Measurements from ENCODE around the gene TEX48. TPM values are rescaled to one million over a fixed set of nuclear protein-coding genes. Genes with fewer than 3 reads are reported as not detected.

Gene TEX48
- total RNA-seq, 1 experiment from 2014 or later = not detected

GRCh38 chr9:114638404-114638803 is 43.6 kb downstream of the TEX48 start:
- ChIA-PET POLR2A (interaction anchor here (0.5 to 0.6 kb wide), 2 partner anchors 12 to 23 kb away, joined by 3 to 6 read pairs; no protein-coding TSS in a partner anchor), CTCF (no interaction called here)
- intact Hi-C loops (cut with micrococcal nuclease; ENCODE audit: unreplicated experiment) = no loop called here
- ATAC-seq = no peak
- Histone ChIP-seq H3K36me3 (ENCODE audit: control insufficient read depth, insufficient read depth, low read length) (no peaks in the 10 kb centered on the region), H3K4me1 (ENCODE audit: control insufficient read depth, insufficient read depth, low read length) (no peaks in the 10 kb centered on the region), H3K27ac (ENCODE audit: low read length) (no peak overlapping the region), H3K9me3 (ENCODE audit: control insufficient read depth, insufficient read depth, low read depth, low read length) (no peaks in the 10 kb centered on the region), H3K27me3 (ENCODE audit: control insufficient read depth, insufficient read depth, low read length) (no peaks in the 10 kb centered on the region), H3K4me3 (ENCODE audit: low read depth in 2 of 2, low read length in 2 of 2) (no peak overlapping the region)
- no peak for DNase-seq (ENCODE audit: low read depth, low spot score)
- no TSS peak for BruUV-seq (replicated peaks)
- TF ChIP-seq SIN3A (IDR thresholded peaks at IDR 0.05; ENCODE audit: borderline replicate concordance, insufficient read depth, low read depth, low read length) (no peak), TCF7L2 (IDR thresholded peaks at IDR 0.05; ENCODE audit: low read depth, low read length) (no peak), POLR2AphosphoS5 (IDR thresholded peaks at IDR 0.05; ENCODE audit: low read depth, low read length) (no peak)
- TF ChIP-seq, protein P1, sequence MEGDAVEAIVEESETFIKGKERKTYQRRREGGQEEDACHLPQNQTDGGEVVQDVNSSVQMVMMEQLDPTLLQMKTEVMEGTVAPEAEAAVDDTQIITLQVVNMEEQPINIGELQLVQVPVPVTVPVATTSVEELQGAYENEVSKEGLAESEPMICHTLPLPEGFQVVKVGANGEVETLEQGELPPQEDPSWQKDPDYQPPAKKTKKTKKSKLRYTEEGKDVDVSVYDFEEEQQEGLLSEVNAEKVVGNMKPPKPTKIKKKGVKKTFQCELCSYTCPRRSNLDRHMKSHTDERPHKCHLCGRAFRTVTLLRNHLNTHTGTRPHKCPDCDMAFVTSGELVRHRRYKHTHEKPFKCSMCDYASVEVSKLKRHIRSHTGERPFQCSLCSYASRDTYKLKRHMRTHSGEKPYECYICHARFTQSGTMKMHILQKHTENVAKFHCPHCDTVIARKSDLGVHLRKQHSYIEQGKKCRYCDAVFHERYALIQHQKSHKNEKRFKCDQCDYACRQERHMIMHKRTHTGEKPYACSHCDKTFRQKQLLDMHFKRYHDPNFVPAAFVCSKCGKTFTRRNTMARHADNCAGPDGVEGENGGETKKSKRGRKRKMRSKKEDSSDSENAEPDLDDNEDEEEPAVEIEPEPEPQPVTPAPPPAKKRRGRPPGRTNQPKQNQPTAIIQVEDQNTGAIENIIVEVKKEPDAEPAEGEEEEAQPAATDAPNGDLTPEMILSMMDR (IDR thresholded peaks at IDR 0.05) = no peak
- TF ChIP-seq, protein P2, sequence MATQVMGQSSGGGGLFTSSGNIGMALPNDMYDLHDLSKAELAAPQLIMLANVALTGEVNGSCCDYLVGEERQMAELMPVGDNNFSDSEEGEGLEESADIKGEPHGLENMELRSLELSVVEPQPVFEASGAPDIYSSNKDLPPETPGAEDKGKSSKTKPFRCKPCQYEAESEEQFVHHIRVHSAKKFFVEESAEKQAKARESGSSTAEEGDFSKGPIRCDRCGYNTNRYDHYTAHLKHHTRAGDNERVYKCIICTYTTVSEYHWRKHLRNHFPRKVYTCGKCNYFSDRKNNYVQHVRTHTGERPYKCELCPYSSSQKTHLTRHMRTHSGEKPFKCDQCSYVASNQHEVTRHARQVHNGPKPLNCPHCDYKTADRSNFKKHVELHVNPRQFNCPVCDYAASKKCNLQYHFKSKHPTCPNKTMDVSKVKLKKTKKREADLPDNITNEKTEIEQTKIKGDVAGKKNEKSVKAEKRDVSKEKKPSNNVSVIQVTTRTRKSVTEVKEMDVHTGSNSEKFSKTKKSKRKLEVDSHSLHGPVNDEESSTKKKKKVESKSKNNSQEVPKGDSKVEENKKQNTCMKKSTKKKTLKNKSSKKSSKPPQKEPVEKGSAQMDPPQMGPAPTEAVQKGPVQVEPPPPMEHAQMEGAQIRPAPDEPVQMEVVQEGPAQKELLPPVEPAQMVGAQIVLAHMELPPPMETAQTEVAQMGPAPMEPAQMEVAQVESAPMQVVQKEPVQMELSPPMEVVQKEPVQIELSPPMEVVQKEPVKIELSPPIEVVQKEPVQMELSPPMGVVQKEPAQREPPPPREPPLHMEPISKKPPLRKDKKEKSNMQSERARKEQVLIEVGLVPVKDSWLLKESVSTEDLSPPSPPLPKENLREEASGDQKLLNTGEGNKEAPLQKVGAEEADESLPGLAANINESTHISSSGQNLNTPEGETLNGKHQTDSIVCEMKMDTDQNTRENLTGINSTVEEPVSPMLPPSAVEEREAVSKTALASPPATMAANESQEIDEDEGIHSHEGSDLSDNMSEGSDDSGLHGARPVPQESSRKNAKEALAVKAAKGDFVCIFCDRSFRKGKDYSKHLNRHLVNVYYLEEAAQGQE (IDR thresholded peaks at IDR 0.05; ENCODE audit: insufficient read depth in 1 of 2, low read depth in 2 of 2, low read length in 1 of 2) = no peak
- in situ Hi-C loops (cut with HindIII; ENCODE audit: low pct_unique_long_range_greater_than_20kb, low sequenced_read_pairs) = no loop called here

- intact Hi-C loops (cut with micrococcal nuclease; ENCODE audit: unreplicated experiment) = no loop called here
- TF ChIP-seq SIN3A (IDR thresholded peaks at IDR 0.05; ENCODE audit: borderline replicate concordance, insufficient read depth, low read depth, low read length) (no peak), TCF7L2 (IDR thresholded peaks at IDR 0.05; ENCODE audit: low read depth, low read length) (no peak), POLR2AphosphoS5 (IDR thresholded peaks at IDR 0.05; ENCODE audit: low read depth, low read length) (no peak)
- TF ChIP-seq, protein P2 (IDR thresholded peaks at IDR 0.05; ENCODE audit: insufficient read depth in 1 of 2, low read depth in 2 of 2, low read length in 1 of 2) = no peak
- TF ChIP-seq, protein P1 (IDR thresholded peaks at IDR 0.05) = no peak
- Histone ChIP-seq H3K27me3 (ENCODE audit: control insufficient read depth, insufficient read depth, low read length) (no peaks in the 10 kb centered on the region), H3K36me3 (ENCODE audit: control insufficient read depth, insufficient read depth, low read length) (no peaks in the 10 kb centered on the region), H3K27ac (ENCODE audit: low read length) (no peak overlapping the region), H3K4me1 (ENCODE audit: control insufficient read depth, insufficient read depth, low read length) (no peaks in the 10 kb centered on the region), H3K9me3 (ENCODE audit: control insufficient read depth, insufficient read depth, low read depth, low read length) (no peaks in the 10 kb centered on the region), H3K4me3 (ENCODE audit: low read depth in 2 of 2, low read length in 2 of 2) (no peak overlapping the region)
- no peak for ATAC-seq
- in situ Hi-C loops (cut with HindIII; ENCODE audit: low pct_unique_long_range_greater_than_20kb, low sequenced_read_pairs) = no loop called here
- POLR2A ChIA-PET = no interaction called here
- no peak for DNase-seq (ENCODE audit: low read depth, low spot score)
- BruUV-seq (replicated peaks) = no TSS peak
- CTCF ChIA-PET = no interaction called here
Observed at GRCh38 chr9:114634387-114634786, 47.6 kb downstream of the TEX48 start.
